ENCODE data around the gene METTL25B.

METTL25B gene

DNA sequence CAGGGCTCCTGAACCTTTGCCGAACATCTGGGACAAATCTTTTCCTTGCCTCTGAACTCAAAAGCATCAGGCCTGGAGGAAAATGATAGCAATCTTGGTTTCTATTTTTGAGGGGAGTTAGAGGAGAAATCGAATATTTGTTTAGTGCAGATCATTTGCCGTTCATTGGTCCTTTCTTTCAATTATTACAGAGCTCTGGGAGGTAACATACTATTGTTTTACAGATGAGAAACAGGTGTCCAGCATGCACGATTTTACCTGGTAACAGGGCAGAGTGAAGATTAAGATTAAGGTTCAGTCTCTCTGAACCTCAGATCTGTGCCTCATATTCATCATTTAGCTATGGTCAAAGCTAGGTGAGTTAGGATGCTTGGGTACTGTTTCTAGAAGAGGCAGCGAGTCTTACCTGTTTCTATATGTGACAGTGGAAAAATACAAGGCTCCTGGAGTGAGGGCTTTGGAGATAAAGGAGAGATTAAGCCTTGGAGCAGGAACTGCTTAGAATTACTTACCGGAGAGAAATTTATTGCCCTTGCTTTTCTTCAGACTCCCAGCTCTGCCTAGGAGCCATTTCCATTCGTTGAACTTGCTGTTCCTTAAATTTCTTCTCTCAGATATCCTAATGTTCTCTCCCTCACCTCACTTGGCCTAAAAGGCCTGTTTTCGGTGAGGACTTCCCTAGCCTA, 40.5 kb downstream of the METTL25B start:
- no peak for DNase-seq (ENCODE audit: low spot score)

DNA sequence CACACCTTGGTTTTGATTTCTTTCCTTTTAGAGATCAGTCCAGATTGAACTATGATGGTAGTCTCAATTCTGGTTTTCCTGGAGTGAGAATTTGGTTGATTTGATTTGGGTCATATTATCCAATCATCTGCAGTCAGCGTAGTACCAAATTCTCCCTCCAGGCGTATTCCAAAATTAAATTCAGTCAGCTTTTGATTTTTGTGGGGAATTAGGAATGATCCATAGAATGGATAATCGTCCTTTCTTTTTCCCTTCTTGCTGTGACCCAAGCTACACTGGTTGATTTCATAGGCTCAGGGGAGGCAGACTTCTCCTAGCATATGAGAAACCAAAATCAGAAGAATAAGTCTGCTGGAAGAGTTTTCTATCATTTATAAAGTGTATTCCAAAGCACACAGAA, 44.0 kb downstream of the METTL25B start:
- DNase-seq (ENCODE audit: low spot score) = no peak

DNA sequence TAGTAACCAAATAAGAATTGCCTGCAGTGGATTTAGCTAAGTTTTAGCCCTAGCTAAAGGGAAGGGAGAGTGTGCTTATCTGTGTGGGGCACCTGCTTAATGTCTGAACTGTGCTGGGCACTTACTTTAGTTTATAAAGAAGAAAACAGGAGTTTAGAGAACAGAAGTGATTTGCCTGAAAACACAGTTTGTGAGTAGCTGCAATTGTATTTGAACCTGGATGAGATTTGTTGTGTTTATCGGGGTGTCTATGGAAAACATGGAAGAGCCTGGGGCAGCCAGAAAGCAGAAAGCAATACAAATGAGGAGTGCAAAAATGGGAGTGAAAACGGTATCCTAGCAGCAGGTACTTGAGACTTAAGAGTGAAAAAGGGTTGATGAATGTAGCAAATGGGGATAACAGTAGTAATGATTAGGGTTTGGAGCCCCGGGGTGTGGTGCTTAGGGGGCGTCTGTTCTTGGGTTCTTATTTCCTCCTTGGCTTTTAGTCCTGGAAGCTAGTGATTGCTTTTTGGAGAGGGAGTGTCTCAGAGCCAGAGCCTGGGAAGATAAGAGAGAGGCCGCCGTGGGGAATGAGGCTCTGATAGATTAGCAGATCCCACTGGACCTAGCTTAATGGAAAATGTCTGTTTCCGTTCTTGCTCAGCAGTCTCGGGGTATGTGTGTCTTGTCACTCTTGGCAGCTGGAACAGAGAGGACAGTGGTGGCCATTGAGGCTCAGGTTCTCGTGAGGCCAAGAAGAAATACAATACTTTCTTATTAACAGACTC, 44.6 kb downstream of the METTL25B start:
- DNase-seq (ENCODE audit: low spot score) = no peak

DNA sequence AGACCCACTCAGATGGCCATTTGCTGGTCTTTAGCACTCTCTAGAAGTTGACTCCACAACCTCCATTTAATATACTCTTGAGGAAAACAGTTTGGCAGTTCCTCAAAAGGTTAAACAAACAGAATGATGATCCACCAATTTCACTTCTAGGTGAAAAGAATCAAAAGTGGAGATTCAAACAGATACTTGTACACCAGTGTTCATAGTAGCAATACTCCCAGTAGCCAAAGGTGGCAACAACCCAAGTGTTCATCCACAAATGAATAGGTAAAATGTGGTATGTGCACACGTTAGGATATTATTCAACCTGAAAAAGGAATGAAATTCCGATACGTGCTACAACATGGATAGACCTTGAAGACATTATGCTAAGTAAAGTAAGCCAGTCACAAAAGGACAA, 45.3 kb downstream of the METTL25B start:
- DNase-seq (ENCODE audit: low spot score) = no peak

DNA sequence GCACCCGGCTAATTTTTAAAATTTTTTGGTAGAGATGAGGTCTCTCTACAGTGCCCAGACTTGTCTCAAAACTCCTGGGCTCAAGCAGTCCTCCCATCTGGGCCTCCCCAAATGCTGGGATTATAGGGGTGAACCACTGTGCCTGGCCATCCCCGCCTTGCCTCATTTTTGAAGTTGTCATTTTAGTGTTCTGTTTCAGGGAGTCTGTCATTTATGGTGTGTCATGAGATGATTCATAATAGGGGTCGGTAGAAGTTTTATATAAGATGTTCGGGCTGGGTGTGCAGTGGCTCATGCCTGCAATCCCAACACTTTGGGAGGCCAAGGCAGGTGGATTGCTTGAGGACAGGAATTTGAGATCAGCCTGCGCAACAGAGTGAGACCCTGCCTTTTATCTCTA, 47.5 kb downstream of the METTL25B start:
- DNase-seq (ENCODE audit: low spot score) = no peak

DNA sequence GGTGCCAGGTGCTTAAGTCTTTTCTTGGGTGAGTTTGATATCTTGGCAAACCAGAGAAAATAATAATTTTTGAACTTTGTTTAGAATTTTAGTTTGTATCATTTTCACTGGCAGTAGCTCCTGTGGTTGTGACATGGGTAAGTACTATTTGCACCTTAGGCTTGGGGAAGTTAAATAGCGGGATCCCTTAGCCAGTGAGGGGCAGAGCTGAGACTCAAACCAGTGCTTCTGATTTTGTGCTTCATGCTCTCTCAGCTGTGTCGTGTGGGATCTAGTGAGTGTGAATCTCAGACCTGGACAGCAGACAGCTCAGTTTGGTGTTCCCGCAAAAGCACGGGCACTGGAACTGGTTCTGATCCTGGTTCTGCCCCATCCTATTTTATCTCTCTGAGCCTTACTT, 48.7 kb downstream of the METTL25B start:
- no peak for DNase-seq (ENCODE audit: low spot score)

DNA sequence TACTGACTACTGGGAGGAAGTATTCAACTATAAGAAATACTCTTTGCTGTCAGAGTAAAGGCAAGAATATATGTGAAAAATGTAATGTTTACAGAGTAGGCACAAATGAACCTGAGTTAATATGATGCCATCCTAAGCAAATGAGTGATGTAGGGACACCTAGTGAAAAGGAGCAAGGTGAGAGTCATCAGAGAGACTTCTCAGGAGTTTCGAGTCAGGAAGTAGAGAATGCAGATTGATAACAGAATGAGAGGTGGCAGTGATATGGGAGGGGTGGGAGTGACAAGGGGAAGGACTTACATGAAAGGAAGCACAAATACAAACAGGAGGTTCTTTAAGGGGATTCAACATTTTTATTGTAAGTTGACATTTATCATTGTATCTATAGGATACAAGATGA, 49.3 kb downstream of the METTL25B start:
- no peak for DNase-seq (ENCODE audit: low spot score)

DNA sequence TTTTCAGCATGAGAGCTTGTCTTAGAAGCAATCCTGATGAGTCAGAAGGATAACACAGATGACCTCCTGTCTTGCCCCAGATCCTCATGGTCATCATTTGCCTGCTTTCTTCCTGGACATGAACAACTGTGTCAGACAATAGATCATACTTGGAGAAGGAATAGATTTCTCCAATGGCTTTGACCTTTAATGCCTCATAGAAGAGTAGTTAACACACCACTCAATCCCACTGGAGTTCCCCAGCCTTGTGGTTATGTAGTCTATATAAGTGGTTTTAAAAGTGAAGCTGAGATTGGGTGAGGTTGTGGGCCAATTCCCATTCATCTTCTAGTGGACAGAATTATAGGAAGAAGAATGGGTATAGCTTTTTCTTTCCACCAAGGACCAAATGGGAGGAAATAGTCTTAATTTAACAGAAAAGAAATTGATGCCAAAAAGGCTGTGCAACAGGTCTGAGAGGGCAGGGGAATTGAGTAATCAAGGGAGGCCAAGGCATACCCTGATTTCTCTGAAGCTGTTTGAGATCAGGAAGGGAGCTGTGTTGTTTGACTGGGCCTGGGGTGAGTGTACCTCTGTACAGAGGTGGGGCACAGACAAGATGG, 53.4 kb downstream of the METTL25B start:
- no peak for DNase-seq (ENCODE audit: low spot score)

DNA sequence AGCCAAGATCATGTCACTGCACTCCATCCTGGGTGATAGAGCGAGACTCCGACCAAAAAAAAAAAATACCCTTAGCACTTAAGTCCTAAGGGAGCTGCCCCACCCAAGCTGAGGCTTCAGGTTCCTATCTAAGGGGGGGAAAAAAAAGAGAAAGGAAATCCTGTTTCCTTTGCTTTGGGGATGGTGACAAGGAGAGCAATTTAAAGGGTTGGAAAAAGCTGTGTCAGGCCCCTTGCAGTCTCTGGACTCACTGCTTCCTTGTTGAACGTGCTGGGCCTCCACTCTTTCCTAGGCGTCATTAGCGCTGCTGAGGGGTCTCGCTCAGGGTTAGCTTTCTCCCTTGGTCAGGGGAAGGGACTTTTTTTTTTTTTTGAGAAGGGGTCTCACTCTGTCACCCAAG, 57.2 kb downstream of the METTL25B start:
- DNase-seq (ENCODE audit: low spot score) = no peak
